ENCODE measurements around the gene TANC1. TPM values are rescaled to one million over a fixed set of nuclear protein-coding genes. Genes with fewer than 3 reads are reported as not detected.

TANC1 gene
- total RNA-seq, 1 experiment from 2014 or later, result 2.5 TPM

DNA sequence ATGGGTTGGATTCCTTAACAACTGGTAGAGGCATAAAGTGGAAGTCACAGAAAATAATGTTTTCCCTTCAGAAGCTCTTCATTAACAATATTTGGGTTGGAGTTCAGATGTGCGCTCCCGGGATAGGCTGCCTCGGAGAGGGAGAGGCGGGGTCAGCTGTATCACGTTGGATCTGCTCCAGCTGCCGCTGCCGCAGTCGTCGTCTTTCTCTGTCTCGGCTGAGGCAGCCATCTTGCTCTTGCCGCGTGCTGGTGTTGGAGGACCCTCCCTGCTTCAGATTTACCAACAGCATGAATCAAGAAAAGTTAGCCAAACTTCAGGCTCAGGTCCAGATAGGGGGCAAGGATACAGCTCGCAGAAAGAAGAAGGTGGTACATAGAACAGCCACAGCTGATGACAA lies 35.1 kb downstream of the TANC1 start:
- no peak overlapping the region for H3K18ac ChIP-seq (ENCODE audit: insufficient read length, low read depth, low read length)
- H4K8ac ChIP-seq (replicated peaks; ENCODE audit: insufficient read length, low read depth, low read length), result no peak overlapping the region
- H3K9ac ChIP-seq (ENCODE audit: extremely low read depth, insufficient read length, low read length), result no peak overlapping the region
- H4K20me1 ChIP-seq (ENCODE audit: control insufficient read depth, insufficient read depth, insufficient read length), result no peaks in the 10 kb centered on the region
- no peak overlapping the region for H3K4ac ChIP-seq (ENCODE audit: low read depth, low read length)
- H3K79me2 ChIP-seq (ENCODE audit: insufficient read depth, low read length), result no peaks in the 10 kb centered on the region
- H2BK5ac ChIP-seq (ENCODE audit: insufficient read length, low read length), result no peak overlapping the region
- Mint-ChIP-seq H3K27ac (no peak overlapping the region), H3K9me3 (peaks cover 14 to 18% of the 10 kb centered on the region in 2 experiments), H3K4me3 (no peak overlapping the region), H3K27me3 (ENCODE audit: low read depth) (no peaks in the 10 kb centered on the region; the same call in 1 of the 2 replicates), H3K4me1 (no peaks in the 10 kb centered on the region), H3K36me3 (ENCODE audit: insufficient read depth in 1 of 3, low read depth in 3 of 3) (peaks cover 18 to 20% (median 18%) of the 10 kb centered on the region in 3 experiments; a peak in 6 of 7 replicates)
- H3K4me2 ChIP-seq (ENCODE audit: insufficient read depth, insufficient read length, low read length), result no peak overlapping the region
- H3T11ph ChIP-seq (ENCODE audit: low read length), result no peak overlapping the region
- no peak for TF ChIP-seq CTCF (conservative IDR thresholded peaks at IDR 0.05)
- DNase-seq, result no peak
- no peak overlapping the region for H2BK12ac ChIP-seq (ENCODE audit: insufficient read length, low read depth, low read length)
- no peak overlapping the region for H3K14ac ChIP-seq (ENCODE audit: insufficient read depth, low read length)
- no peaks in the 10 kb centered on the region for H3K4me1 ChIP-seq (ENCODE audit: insufficient read depth, low read length)
- H2AK5ac ChIP-seq (ENCODE audit: insufficient read length, low read length), result no peak overlapping the region
- no CpG with 5 or more reads among the region's 13 CpGs for WGBS (ENCODE audit: extremely low coverage, insufficient read length, low lambda C conversion rate)
- H3K9me3 ChIP-seq (ENCODE audit: control insufficient read depth, low read depth, low read length), result no peaks in the 10 kb centered on the region
- H2AFZ ChIP-seq (ENCODE audit: low read length), result no peak overlapping the region
- no peak overlapping the region for H2BK20ac ChIP-seq (ENCODE audit: low read depth, low read length, poor library complexity, severe bottlenecking)
- H3K27ac ChIP-seq (ENCODE audit: insufficient read length, low read depth, low read length), result no peak overlapping the region
- H3K23ac ChIP-seq (ENCODE audit: insufficient read length, low read depth, low read length), result no peak overlapping the region
- no peak overlapping the region for H4K5ac ChIP-seq (ENCODE audit: insufficient read length, low read depth, low read length)
- H3K23me2 ChIP-seq (ENCODE audit: insufficient read length, low read depth, low read length, poor library complexity, severe bottlenecking), result no peaks in the 10 kb centered on the region
- H3K27me3 ChIP-seq (ENCODE audit: insufficient read depth, low read length), result no peaks in the 10 kb centered on the region
- no peak overlapping the region for H2BK120ac ChIP-seq (ENCODE audit: low read depth, low read length, poor library complexity, severe bottlenecking)
- no peak overlapping the region for H4K91ac ChIP-seq (ENCODE audit: insufficient read length, low read depth, low read length)
- H3K79me1 ChIP-seq (ENCODE audit: insufficient read depth, low read depth, low read length, poor library complexity, severe bottlenecking), result no peaks in the 10 kb centered on the region
- H3K56ac ChIP-seq (ENCODE audit: insufficient read length, low read depth, low read length), result no peak overlapping the region
- H2BK15ac ChIP-seq (ENCODE audit: low read depth, low read length), result no peak overlapping the region
